Right atrium auricular region (tissue), 2 donors: ENCODE measurements around the gene KIF6. TPM values are rescaled to one million over a fixed set of nuclear protein-coding genes. Genes with fewer than 3 reads are reported as not detected.

Experiments
- DNase-seq: peaks from one replicate; pipeline ENCODE4 v3.0.0-alpha.2; 2019; ENCODE audit warnings: low spot score
- H3K27ac ChIP-seq, 2 donors: fragments of 200-600 bp; sonication (generic); 1 replicate in 1 of 2; 2 replicates in 1 of 2; pipeline ENCODE4 v1.5.1; 2016 to 2019
- H3K27me3 ChIP-seq, 2 donors: fragments of 200-600 bp; sonication (generic); one replicate each; pipeline versions ENCODE4 v1.5.1 to v1.6.0; 2017 to 2019
- H3K36me3 ChIP-seq: fragments of 200-600 bp; sonication (generic); one replicate; pipeline ENCODE4 v1.5.1; 2016
- H3K4me1 ChIP-seq, 2 donors: fragments of 200-600 bp; sonication (generic); one replicate each; pipeline versions ENCODE4 v1.5.1 to v1.6.0; 2017 to 2019
- H3K4me3 ChIP-seq, 2 donors: fragments of 200-600 bp; sonication (generic); 1 replicate in 1 of 2; 2 replicates in 1 of 2; pipeline ENCODE4 v1.5.1; 2017 to 2019; ENCODE audit warnings: mild to moderate bottlenecking in 1 of 2, moderate library complexity in 1 of 2
- H3K9me3 ChIP-seq, 2 donors: fragments of 200-600 bp; sonication (generic); one replicate each; pipeline ENCODE4 v1.5.1; 2019
- total RNA-seq, 2 donors: library from RNA; depleted of rRNA; stranded (reverse); fragments of >200 nt; gene quantifications; one replicate each; pipeline ENCODE4 v1.1.0, GENCODE V29; 2016
- TF ChIP-seq, protein P1 (sequence below), 2 donors: fragments of 200-600 bp; sonication (generic); IDR thresholded peaks; one replicate each; pipeline ENCODE4 v1.5.1; 2019; ENCODE audit warnings: antibody characterized with exemption in 2 of 2

KIF6 gene
- total RNA-seq, 2 donors from 2014 or later = not detected

DNA sequence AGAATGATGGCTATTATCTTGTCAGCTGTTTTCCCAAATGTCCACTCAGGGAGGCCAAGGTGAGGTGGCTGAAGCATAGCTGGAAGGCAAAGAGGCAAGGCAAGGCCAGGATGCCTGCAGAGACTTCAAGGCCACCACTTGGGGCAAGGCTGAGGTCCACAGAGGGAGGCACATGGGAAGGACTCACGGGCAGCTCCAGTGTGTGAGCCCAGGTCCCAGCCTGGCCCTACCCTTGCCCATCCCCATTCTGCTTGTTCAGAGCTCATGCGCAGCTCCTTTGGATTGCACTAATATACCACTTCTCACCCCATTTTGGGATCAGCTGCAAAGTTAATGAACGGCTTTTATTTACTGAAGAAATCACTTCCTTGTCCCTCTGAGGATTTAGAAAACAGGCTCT is 291.6 kb downstream of the KIF6 start:
- Histone ChIP-seq H3K4me3 (no peak overlapping the region), H3K27me3 (no peaks in the 10 kb centered on the region), H3K4me1 (peaks cover 0 to 7% of the 10 kb centered on the region in 2 donors), H3K27ac (no peak overlapping the region), H3K36me3 (no peaks in the 10 kb centered on the region), H3K9me3 (peaks cover 0 to 14% of the 10 kb centered on the region in 2 donors)
- no peak for DNase-seq
- TF ChIP-seq, protein P1, sequence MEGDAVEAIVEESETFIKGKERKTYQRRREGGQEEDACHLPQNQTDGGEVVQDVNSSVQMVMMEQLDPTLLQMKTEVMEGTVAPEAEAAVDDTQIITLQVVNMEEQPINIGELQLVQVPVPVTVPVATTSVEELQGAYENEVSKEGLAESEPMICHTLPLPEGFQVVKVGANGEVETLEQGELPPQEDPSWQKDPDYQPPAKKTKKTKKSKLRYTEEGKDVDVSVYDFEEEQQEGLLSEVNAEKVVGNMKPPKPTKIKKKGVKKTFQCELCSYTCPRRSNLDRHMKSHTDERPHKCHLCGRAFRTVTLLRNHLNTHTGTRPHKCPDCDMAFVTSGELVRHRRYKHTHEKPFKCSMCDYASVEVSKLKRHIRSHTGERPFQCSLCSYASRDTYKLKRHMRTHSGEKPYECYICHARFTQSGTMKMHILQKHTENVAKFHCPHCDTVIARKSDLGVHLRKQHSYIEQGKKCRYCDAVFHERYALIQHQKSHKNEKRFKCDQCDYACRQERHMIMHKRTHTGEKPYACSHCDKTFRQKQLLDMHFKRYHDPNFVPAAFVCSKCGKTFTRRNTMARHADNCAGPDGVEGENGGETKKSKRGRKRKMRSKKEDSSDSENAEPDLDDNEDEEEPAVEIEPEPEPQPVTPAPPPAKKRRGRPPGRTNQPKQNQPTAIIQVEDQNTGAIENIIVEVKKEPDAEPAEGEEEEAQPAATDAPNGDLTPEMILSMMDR (IDR thresholded peaks at IDR 0.05) = no peak

DNA sequence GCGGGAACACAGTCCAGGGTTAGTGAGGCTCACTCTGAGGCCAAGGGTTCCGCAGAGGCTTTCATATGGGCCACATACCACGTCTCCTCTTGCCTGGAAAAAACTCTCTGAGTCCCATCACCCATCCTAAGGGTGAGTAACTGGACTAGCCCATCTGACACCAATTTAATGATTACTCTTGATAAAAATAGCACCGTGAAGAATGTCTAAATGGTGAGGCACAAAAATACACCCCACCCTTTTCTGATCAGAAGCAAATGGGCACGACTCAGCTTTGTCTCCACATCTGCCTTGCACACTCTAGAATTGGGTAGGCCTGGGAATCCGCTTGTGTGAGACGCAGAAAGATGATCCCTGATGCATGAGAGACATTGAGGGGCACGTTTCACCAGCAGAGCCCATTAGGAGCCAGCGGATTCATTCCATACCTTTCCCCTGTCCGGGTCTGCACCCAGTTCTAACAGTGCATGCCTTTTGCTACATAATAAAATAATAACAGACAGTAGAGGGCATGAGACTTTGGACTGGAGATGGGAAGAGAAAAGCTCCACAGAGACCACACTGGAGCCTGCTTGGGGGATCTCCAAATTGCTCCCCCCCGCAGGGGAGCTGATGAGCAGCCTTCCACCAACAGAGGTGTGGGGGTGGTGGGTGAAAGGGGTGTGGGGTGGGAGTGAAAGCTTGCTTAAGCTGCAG is 292.7 kb downstream of the KIF6 start:
- no peak overlapping the region for H3K4me3 ChIP-seq
- peaks cover 0 to 7% of the 10 kb centered on the region in 2 donors for H3K4me1 ChIP-seq
- TF ChIP-seq, protein P1 (IDR thresholded peaks at IDR 0.05) = no peak
- no peaks in the 10 kb centered on the region for H3K36me3 ChIP-seq
- no peak for DNase-seq
- no peak overlapping the region for H3K27ac ChIP-seq
- H3K27me3 ChIP-seq = no peaks in the 10 kb centered on the region
- peaks cover 0 to 14% of the 10 kb centered on the region in 2 donors for H3K9me3 ChIP-seq

DNA sequence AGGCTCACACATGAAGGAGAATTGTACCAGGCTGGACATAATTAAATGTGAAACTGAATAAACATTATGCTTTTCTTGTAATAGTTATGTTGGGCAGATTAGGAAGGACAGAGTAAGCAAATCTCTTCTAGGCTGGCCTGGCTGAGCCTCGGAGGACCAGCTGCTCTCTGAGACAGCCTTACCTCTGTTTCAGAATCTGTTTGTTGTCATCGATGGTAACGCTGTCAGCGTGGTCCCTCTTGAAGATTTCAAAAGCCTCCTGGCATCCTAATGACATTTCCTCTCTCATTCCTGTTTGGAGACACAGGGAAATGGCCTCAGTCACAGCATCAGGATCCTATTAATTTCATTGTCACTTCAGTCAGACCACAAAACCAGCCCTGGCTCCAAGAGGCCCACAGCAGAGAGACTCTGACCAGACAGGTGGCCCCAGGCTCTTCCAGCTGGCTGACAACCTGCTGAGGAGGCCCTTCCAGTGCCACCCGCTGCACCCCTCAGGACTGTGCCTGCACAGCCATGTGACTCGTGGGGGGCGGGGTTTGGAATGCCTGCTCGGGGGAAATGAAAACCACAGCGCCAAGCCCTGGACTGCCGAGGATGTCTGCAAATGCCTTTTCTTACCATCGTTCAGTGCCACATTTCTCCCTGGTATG is 294.2 kb downstream of the KIF6 start:
- TF ChIP-seq, protein P1 (IDR thresholded peaks at IDR 0.05) = no peak

DNA sequence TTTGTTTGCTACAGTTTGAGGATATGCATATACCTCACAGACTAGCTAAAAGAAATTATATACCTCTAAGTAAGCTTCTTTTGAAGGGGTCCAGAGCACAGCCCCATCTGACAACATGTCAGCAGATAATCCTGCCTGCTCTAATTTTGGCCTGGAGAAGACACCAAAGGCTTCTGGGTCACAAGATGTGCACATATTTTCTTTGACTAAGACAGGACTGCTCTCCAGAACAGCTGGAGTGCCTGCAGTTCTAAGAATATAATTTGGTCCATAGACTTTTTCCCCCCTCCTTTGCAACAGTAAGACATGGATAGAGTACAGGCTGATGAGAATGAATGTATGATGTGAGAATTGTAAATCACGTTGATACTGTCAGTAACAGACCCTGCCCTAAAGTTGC is 294.8 kb downstream of the KIF6 start:
- Histone ChIP-seq H3K9me3 (no peaks in the 10 kb centered on the region), H3K4me1 (peaks cover 0 to 7% of the 10 kb centered on the region in 2 donors), H3K4me3 (no peak overlapping the region), H3K27me3 (no peaks in the 10 kb centered on the region), H3K27ac (no peak overlapping the region), H3K36me3 (no peaks in the 10 kb centered on the region)
- no peak for DNase-seq
- TF ChIP-seq, protein P1 (IDR thresholded peaks at IDR 0.05) = no peak

More for the DNA sequence above, 294.2 kb downstream of the KIF6 start:
- no peaks in the 10 kb centered on the region for H3K36me3 ChIP-seq
- no peak overlapping the region for H3K27ac ChIP-seq
- no peak overlapping the region for H3K4me3 ChIP-seq
- no peak for DNase-seq
- no peaks in the 10 kb centered on the region for H3K27me3 ChIP-seq
- peaks cover 0 to 7% of the 10 kb centered on the region in 2 donors for H3K4me1 ChIP-seq
- peaks cover 0 to 1% of the 10 kb centered on the region in 2 donors for H3K9me3 ChIP-seq

DNA sequence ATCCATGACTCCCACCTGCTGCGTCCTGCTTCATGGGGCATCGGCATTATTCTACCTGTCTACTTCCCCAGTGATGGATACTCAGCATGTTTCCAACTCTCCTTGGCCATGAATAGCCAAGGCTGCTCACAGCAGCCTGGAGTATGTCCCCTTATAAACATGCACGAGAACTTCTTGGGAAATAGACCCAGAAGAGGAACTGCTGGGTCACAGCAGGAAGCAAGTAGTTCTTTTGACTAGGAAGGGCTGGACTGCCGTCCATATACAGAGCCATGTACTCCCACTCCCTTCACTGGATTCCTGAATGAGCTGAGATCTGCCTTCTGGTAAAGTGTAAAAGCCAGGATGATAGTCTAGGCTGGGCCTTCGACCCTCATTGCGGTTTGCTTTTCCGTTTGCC is 296.4 kb downstream of the KIF6 start:
- TF ChIP-seq, protein P1 (IDR thresholded peaks at IDR 0.05) = no peak
- peaks cover 0 to 7% of the 10 kb centered on the region in 2 donors for H3K4me1 ChIP-seq
- no peaks in the 10 kb centered on the region for H3K27me3 ChIP-seq
- no peak overlapping the region for H3K27ac ChIP-seq
- no peak overlapping the region for H3K4me3 ChIP-seq
- H3K9me3 ChIP-seq = no peaks in the 10 kb centered on the region
- H3K36me3 ChIP-seq = no peaks in the 10 kb centered on the region
- no peak for DNase-seq
